Measurements from ENCODE around the gene ILRUN. TPM values are rescaled to one million over a fixed set of nuclear protein-coding genes. Genes with fewer than 3 reads are reported as not detected.
"Not testable (repeated sequence)": the region's sequence is repeated elsewhere in the genome, so short reads cannot be mapped to it uniquely, and the experiment has no call there.

The ILRUN gene
- total and polyA plus RNA-seq, 2 donors (not counting 1 experiment from before 2014, with no cell fraction given) = 30.1 to 71.3 TPM

- no peak overlapping the region for H2AFZ ChIP-seq (ENCODE audit: insufficient read depth, low read depth, low read length, poor library complexity, severe bottlenecking)
- Mint-ChIP-seq H3K4me1 (peaks cover 37% of the 10 kb centered on the region), H3K27ac (no peak overlapping the region), H3K4me3 (no peak overlapping the region), H3K27me3 (no peaks in the 10 kb centered on the region), H3K9me3 (ENCODE audit: insufficient read depth) (no peaks in the 10 kb centered on the region)
- H3K4me2 ChIP-seq (replicated peaks; ENCODE audit: low read depth, low read length, poor library complexity, severe bottlenecking) = no peak overlapping the region
- peaks cover 4 to 7% of the 10 kb centered on the region in 2 donors for H3K4me1 ChIP-seq (ENCODE audit: control insufficient read depth in 2 of 2, insufficient read depth in 2 of 2, low read length in 2 of 2)
- no peak overlapping the region for H3K9ac ChIP-seq (ENCODE audit: low read length)
- TF ChIP-seq CTCF (IDR thresholded peaks at IDR 0.05) (no peak), EZH2 (IDR thresholded peaks at IDR 0.05; ENCODE audit: borderline replicate concordance, insufficient read depth, low read depth, low read length, poor library complexity, severe bottlenecking) (no peak)
- peaks cover 96% of the 10 kb centered on the region for H3K79me2 ChIP-seq (ENCODE audit: control insufficient read depth, insufficient read depth, low read length)
- no peak overlapping the region for H3K4me3 ChIP-seq (ENCODE audit: control extremely low read depth in 1 of 5, extremely low read depth in 1 of 5, insufficient read depth in 1 of 5, low read depth in 2 of 5, low read length in 4 of 5)
- intact Hi-C loops (cut with micrococcal nuclease) = no loop called here
- no peaks in the 10 kb centered on the region for H3K9me3 ChIP-seq (ENCODE audit: control extremely low read depth in 1 of 3, control insufficient read depth in 2 of 3, insufficient read depth in 1 of 3, low read length in 2 of 3)
- H3K27ac ChIP-seq (ENCODE audit: low read length in 2 of 2) = no peak overlapping the region
- CTCF ChIA-PET = interaction anchor here (0.8 kb wide), 1 partner anchor 10 kb away, joined by 3 read pairs; no protein-coding TSS in a partner anchor
- 100% methylated on average over 2 of the region's 2 CpGs for WGBS (ENCODE audit: insufficient coverage)
- H3K36me3 ChIP-seq (replicated peaks in 1 of 2; ENCODE audit: control extremely low read depth in 1 of 2, control insufficient read depth in 1 of 2, extremely low read depth in 1 of 2, insufficient read depth in 2 of 2, low read length in 1 of 2) = peaks cover 7 to 46% of the 10 kb centered on the region in 2 experiments
- H4K20me1 ChIP-seq (ENCODE audit: control insufficient read depth, insufficient read depth, low read length, poor library complexity, severe bottlenecking) = peaks cover 49% of the 10 kb centered on the region
- ATAC-seq (ENCODE audit: low read depth) (no peak), DNase-seq (no peak)
- H3K27me3 ChIP-seq (replicated peaks in 1 of 4; ENCODE audit: control extremely low read depth in 1 of 4, control insufficient read depth in 3 of 4, insufficient read depth in 4 of 4, low read length in 3 of 4) = no peaks in the 10 kb centered on the region
- POLR2A ChIA-PET = no interaction called here
These were observed 45.7 kb downstream of the ILRUN start for GRCh38 chr6:34650823-34651222.

GRCh38 chr6:34650232-34650631 is 46.3 kb downstream of the ILRUN start:
- intact Hi-C loops (cut with micrococcal nuclease); ATAC-seq (ENCODE audit: low read depth): not testable (repeated sequence)
- WGBS (ENCODE audit: insufficient coverage) = no CpG with 5 or more reads among the region's 7 CpGs

More at GRCh38 chr6:34650232-34650631, 46.3 kb downstream of the ILRUN start:
- POLR2A ChIA-PET; H3K9me3 Mint-ChIP-seq (ENCODE audit: insufficient read depth); H3K9ac ChIP-seq (ENCODE audit: low read length); H3K4me3 ChIP-seq (ENCODE audit: control extremely low read depth in 1 of 5, extremely low read depth in 1 of 5, insufficient read depth in 1 of 5, low read depth in 2 of 5, low read length in 4 of 5); H3K9me3 ChIP-seq (ENCODE audit: control extremely low read depth in 1 of 3, control insufficient read depth in 2 of 3, insufficient read depth in 1 of 3, low read length in 2 of 3); H3K27me3 ChIP-seq (replicated peaks in 1 of 4; ENCODE audit: control extremely low read depth in 1 of 4, control insufficient read depth in 3 of 4, insufficient read depth in 4 of 4, low read length in 3 of 4); DNase-seq; H3K27me3 Mint-ChIP-seq; H3K27ac Mint-ChIP-seq; H3K4me1 ChIP-seq (ENCODE audit: control insufficient read depth in 2 of 2, insufficient read depth in 2 of 2, low read length in 2 of 2); H2AFZ ChIP-seq (ENCODE audit: insufficient read depth, low read depth, low read length, poor library complexity, severe bottlenecking); H3K27ac ChIP-seq (ENCODE audit: low read length in 2 of 2); H3K4me3 Mint-ChIP-seq; H3K4me2 ChIP-seq (replicated peaks; ENCODE audit: low read depth, low read length, poor library complexity, severe bottlenecking): not testable (repeated sequence)
- peaks cover 96% of the 10 kb centered on the region for H3K79me2 ChIP-seq (ENCODE audit: control insufficient read depth, insufficient read depth, low read length)
- peaks cover 31% of the 10 kb centered on the region for H3K4me1 Mint-ChIP-seq
- peaks cover 7 to 52% of the 10 kb centered on the region in 2 experiments for H3K36me3 ChIP-seq (replicated peaks in 1 of 2; ENCODE audit: control extremely low read depth in 1 of 2, control insufficient read depth in 1 of 2, extremely low read depth in 1 of 2, insufficient read depth in 2 of 2, low read length in 1 of 2)
- H4K20me1 ChIP-seq (ENCODE audit: control insufficient read depth, insufficient read depth, low read length, poor library complexity, severe bottlenecking) = peaks cover 51% of the 10 kb centered on the region
- CTCF ChIA-PET = interaction anchor here (0.8 to 1.2 kb wide), 4 partner anchors 10 to 67 kb away, joined by 3 read pairs; no protein-coding TSS in a partner anchor
